Neural cell (in vitro differentiated cells): ENCODE results near the gene GUSB.
"Not testable (repeated sequence)": the region's sequence is repeated elsewhere in the genome, so short reads cannot be mapped to it uniquely, and the experiment has no call there.

Experiments used
- TF ChIP-seq, protein P1 (sequence below): fragments of 450-650 bp; IDR thresholded peaks from 2 replicates; pipeline ENCODE4 v1.5.1; 2014; ENCODE audit warnings: antibody characterized with exemption, mild to moderate bottlenecking, moderate library complexity; ENCODE audit not compliant: poor library complexity, severe bottlenecking
- TF ChIP-seq, protein P2 (sequence below): IDR thresholded peaks from 2 replicates; pipeline ENCODE4 v1.6.1; 2012; ENCODE audit warnings: borderline replicate concordance

DNA sequence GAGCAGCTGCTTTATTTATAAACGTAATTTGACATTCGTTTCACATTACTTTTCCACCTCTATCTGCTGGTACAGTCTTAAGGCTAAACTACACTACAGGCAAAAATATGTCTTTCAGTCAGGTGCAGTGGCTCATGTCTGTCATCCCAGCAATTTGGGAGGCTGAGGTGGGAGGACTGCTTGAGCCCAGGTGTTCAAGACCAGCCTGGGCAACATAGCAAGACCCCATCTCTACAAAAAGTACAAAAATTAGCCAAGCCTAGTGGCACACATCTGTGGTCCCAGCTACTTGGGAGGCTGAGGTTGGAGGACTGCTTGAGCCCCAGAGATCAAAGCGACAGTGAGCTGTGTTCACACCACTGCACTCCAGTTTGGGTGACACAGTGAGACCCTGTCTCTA, 17.3 kb downstream of the GUSB start:
- TF ChIP-seq, protein P1, sequence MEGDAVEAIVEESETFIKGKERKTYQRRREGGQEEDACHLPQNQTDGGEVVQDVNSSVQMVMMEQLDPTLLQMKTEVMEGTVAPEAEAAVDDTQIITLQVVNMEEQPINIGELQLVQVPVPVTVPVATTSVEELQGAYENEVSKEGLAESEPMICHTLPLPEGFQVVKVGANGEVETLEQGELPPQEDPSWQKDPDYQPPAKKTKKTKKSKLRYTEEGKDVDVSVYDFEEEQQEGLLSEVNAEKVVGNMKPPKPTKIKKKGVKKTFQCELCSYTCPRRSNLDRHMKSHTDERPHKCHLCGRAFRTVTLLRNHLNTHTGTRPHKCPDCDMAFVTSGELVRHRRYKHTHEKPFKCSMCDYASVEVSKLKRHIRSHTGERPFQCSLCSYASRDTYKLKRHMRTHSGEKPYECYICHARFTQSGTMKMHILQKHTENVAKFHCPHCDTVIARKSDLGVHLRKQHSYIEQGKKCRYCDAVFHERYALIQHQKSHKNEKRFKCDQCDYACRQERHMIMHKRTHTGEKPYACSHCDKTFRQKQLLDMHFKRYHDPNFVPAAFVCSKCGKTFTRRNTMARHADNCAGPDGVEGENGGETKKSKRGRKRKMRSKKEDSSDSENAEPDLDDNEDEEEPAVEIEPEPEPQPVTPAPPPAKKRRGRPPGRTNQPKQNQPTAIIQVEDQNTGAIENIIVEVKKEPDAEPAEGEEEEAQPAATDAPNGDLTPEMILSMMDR = not testable (repeated sequence)
- TF ChIP-seq, protein P2, sequence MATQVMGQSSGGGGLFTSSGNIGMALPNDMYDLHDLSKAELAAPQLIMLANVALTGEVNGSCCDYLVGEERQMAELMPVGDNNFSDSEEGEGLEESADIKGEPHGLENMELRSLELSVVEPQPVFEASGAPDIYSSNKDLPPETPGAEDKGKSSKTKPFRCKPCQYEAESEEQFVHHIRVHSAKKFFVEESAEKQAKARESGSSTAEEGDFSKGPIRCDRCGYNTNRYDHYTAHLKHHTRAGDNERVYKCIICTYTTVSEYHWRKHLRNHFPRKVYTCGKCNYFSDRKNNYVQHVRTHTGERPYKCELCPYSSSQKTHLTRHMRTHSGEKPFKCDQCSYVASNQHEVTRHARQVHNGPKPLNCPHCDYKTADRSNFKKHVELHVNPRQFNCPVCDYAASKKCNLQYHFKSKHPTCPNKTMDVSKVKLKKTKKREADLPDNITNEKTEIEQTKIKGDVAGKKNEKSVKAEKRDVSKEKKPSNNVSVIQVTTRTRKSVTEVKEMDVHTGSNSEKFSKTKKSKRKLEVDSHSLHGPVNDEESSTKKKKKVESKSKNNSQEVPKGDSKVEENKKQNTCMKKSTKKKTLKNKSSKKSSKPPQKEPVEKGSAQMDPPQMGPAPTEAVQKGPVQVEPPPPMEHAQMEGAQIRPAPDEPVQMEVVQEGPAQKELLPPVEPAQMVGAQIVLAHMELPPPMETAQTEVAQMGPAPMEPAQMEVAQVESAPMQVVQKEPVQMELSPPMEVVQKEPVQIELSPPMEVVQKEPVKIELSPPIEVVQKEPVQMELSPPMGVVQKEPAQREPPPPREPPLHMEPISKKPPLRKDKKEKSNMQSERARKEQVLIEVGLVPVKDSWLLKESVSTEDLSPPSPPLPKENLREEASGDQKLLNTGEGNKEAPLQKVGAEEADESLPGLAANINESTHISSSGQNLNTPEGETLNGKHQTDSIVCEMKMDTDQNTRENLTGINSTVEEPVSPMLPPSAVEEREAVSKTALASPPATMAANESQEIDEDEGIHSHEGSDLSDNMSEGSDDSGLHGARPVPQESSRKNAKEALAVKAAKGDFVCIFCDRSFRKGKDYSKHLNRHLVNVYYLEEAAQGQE = not testable (repeated sequence)
